SK-N-SH (cell line): ENCODE data around the gene RTN4RL2. TPM values are rescaled to one million over a fixed set of nuclear protein-coding genes. Genes with fewer than 3 reads are reported as not detected.

Source experiments
- CTCF ChIA-PET: fragments of 300-600, 350-600 bp; formaldehyde crosslinking; extraction: SDS; loops from one replicate; lab custom pipeline; 2021; lab: Yijun Ruan, JAX
- POLR2A ChIA-PET: fragments of 350-600 bp; sonication (Branson Sonifier 250); formaldehyde crosslinking; extraction: SDS; loops from one replicate; lab custom pipeline; 2020; ENCODE audit warnings: antibody characterized with exemption, inconsistent platforms; lab: Yijun Ruan, JAX
- DNase-seq: peaks from one replicate; pipeline ENCODE4 v3.0.0; 2012
- H2AFZ ChIP-seq: fragments of 200-600 bp; sonication (generic); 2 replicates; pipeline ENCODE4 v1.8.1; 2016; ENCODE audit warnings: antibody characterized with exemption, mild to moderate bottlenecking, low read depth
- H3F3A ChIP-seq: fragments of 200-600 bp; sonication (generic); replicated peaks from 2 replicates; pipeline ENCODE3; 2016; ENCODE audit warnings: antibody characterized with exemption, mild to moderate bottlenecking; ENCODE audit not compliant: insufficient read depth
- H3K27ac ChIP-seq, 2 experiments: fragments of 200-500 bp in 1 of 2; fragments of 200-600 bp in 1 of 2; sonication (Bioruptor generic) in 1 of 2; sonication (generic), shearing (Covaris generic) in 1 of 2; 2 replicates each; pipeline versions ENCODE4 v1.5.1 to v1.6.1; 2014 to 2016; ENCODE audit warnings: low read depth in 2 of 2, inconsistent platforms in 1 of 2, low read length in 1 of 2, mild to moderate bottlenecking in 1 of 2, mixed read lengths in 1 of 2
- H3K27me3 ChIP-seq: fragments of 200-600 bp; sonication (generic), shearing (Covaris generic); 2 replicates; pipeline ENCODE4 v1.6.1; 2016; ENCODE audit warnings: mixed run types; ENCODE audit not compliant: insufficient read depth
- H3K36me3 ChIP-seq, 2 experiments: fragments of 200-500 bp in 1 of 2; fragments of 200-600 bp in 1 of 2; sonication (Bioruptor generic) in 1 of 2; sonication (generic) in 1 of 2; replicated peaks in 1 of 2; 2 replicates each; pipeline versions ENCODE3 to v1.5.1; 2014 to 2016; ENCODE audit warnings: low read length in 1 of 2, mild to moderate bottlenecking in 1 of 2; ENCODE audit not compliant: insufficient read depth in 2 of 2, control insufficient read depth in 1 of 2
- H3K4me1 ChIP-seq, 2 experiments: fragments of 200-500 bp in 1 of 2; fragments of 200-600 bp in 1 of 2; sonication (Bioruptor generic) in 1 of 2; sonication (generic), shearing (Covaris generic) in 1 of 2; 2 replicates each; pipeline versions ENCODE4 v1.5.1 to v1.6.1; 2014 to 2016; ENCODE audit warnings: low read depth in 1 of 2, low read length in 1 of 2, mixed run types in 1 of 2; ENCODE audit not compliant: insufficient read depth in 2 of 2, control insufficient read depth in 1 of 2
- H3K4me2 ChIP-seq: fragments of 200-600 bp; sonication (generic), shearing (Covaris generic); 2 replicates; pipeline ENCODE4 v1.6.1; 2017; ENCODE audit warnings: mixed run types
- H3K4me3 ChIP-seq, 2 experiments: fragments of 200-500 bp in 1 of 2; fragments of 200-600 bp in 1 of 2; sonication (Bioruptor generic) in 1 of 2; sonication (generic), shearing (Covaris generic) in 1 of 2; 2 replicates each; pipeline versions ENCODE4 v1.5.1 to v1.8.1; 2014 to 2016; ENCODE audit warnings: low read depth in 2 of 2, inconsistent platforms in 1 of 2, low read length in 1 of 2, mild to moderate bottlenecking in 1 of 2, mixed read lengths in 1 of 2, moderate library complexity in 1 of 2
- H3K79me2 ChIP-seq: fragments of 200-600 bp; sonication (generic); 2 replicates; pipeline ENCODE4 v1.8.1; 2017; ENCODE audit warnings: mild to moderate bottlenecking; ENCODE audit not compliant: insufficient read depth
- H3K9ac ChIP-seq: fragments of 200-600 bp; sonication (generic); 2 replicates; pipeline ENCODE4 v1.6.1; 2017; ENCODE audit warnings: mixed run types
- H3K9me2 ChIP-seq: fragments of 200-600 bp; sonication (generic); 2 replicates; pipeline ENCODE4 v1.6.1; 2017; ENCODE audit warnings: mixed run types
- H3K9me3 ChIP-seq: fragments of 200-600 bp; sonication (generic); 2 replicates; pipeline ENCODE4 v1.6.1; 2017; ENCODE audit warnings: mixed run types, mild to moderate bottlenecking, moderate library complexity
- H4K20me1 ChIP-seq: fragments of 200-600 bp; sonication (generic); 2 replicates; pipeline ENCODE4 v1.6.1; 2017; ENCODE audit warnings: mild to moderate bottlenecking, mixed run types; ENCODE audit not compliant: insufficient read depth
- CHD2 ChIP-seq: fragments of 150-350 bp; IDR thresholded peaks from 2 replicates; pipeline ENCODE4 v1.6.1; 2018; ENCODE audit warnings: low read length; ENCODE audit not compliant: partially characterized antibody
- ELF1 ChIP-seq: IDR thresholded peaks from 2 replicates; pipeline ENCODE4 v1.4.0; 2012
- FOSL2 ChIP-seq: IDR thresholded peaks from 2 replicates; pipeline ENCODE4 v1.4.0; 2012; ENCODE audit warnings: low read depth, mild to moderate bottlenecking, moderate library complexity, borderline replicate concordance
- GATA2 ChIP-seq: sonication (generic); formaldehyde crosslinking; IDR thresholded peaks from 2 replicates; pipeline ENCODE4 v1.5.0; 2020; ENCODE audit warnings: mild to moderate bottlenecking, missing genetic modification reagents
- JUND ChIP-seq: IDR thresholded peaks from 2 replicates; pipeline ENCODE4 v1.4.0; 2012
- MAX ChIP-seq: IDR thresholded peaks from 2 replicates; pipeline ENCODE4 v1.4.0; 2012; ENCODE audit warnings: low read depth
- MEF2A ChIP-seq: IDR thresholded peaks from 2 replicates; pipeline ENCODE4 v1.4.0; 2012; ENCODE audit warnings: low read depth, borderline replicate concordance
- MXI1 ChIP-seq: IDR thresholded peaks from 2 replicates; pipeline ENCODE4 v1.6.1; 2012; ENCODE audit warnings: mild to moderate bottlenecking, low read depth, low read length, improper control_type of control experiment
- RAD21 ChIP-seq: IDR thresholded peaks from 2 replicates; pipeline ENCODE4 v1.6.1; 2012; ENCODE audit warnings: mild to moderate bottlenecking, low read length
- RFX5 ChIP-seq: IDR thresholded peaks from 2 replicates; pipeline ENCODE4 v1.6.1; 2012; ENCODE audit warnings: mild to moderate bottlenecking, improper control_type of control experiment, low read length
- SIN3A ChIP-seq: IDR thresholded peaks from 2 replicates; pipeline ENCODE4 v1.6.1; 2012; ENCODE audit warnings: low read depth, mild to moderate bottlenecking, low read length, moderate library complexity, borderline replicate concordance
- TCF12 ChIP-seq: IDR thresholded peaks from 2 replicates; pipeline ENCODE4 v1.4.0; 2012
- USF2 ChIP-seq: fragments of 150-350 bp; IDR thresholded peaks from 2 replicates; pipeline ENCODE4 v1.6.1; 2017; ENCODE audit warnings: antibody characterized with exemption, low read length, low read depth, borderline replicate concordance
- ZBTB33 ChIP-seq: IDR thresholded peaks from 2 replicates; pipeline ENCODE4 v1.4.0; 2012; ENCODE audit warnings: low read depth, borderline replicate concordance
- WGBS: methylation state at CpG from one replicate; pipeline ENCODE4 v1.1.6; 2017; ENCODE audit warnings: low lambda C conversion rate; 5-methylcytosine and 5-hydroxymethylcytosine counted together
- polyA plus RNA-seq, 3 experiments: library from polyadenylated mRNA; depleted of rRNA; stranded (reverse); fragments of >200 nt; gene quantifications; 2 replicates each; pipeline ENCODE4 v1.2.3, GENCODE V29; 2012

RTN4RL2 gene
- polyA plus RNA-seq, 1 of the 3 experiments (the other 2 are of a cell fraction) = 0.30 TPM

GRCh38 chr11:57479021-57479663 lies 18.8 kb downstream of the RTN4RL2 start:
- Histone ChIP-seq H3K4me1 (peaks cover 4 to 17% of the 10 kb centered on the region in 2 experiments; a peak in 2 of 4 replicates), H3K36me3 (no peaks in the 10 kb centered on the region), H3K9me3 (no peaks in the 10 kb centered on the region), H2AFZ (no peak overlapping the region), H3K4me2 (no peak overlapping the region), H3K27me3 (peaks cover 28% of the 10 kb centered on the region), H3K4me3 (no peak overlapping the region), H4K20me1 (no peaks in the 10 kb centered on the region), H3K27ac (no peak overlapping the region), H3F3A (no peaks in the 10 kb centered on the region), H3K9me2 (no peaks in the 10 kb centered on the region), H3K79me2 (no peaks in the 10 kb centered on the region), H3K9ac (no peak overlapping the region)
- TF ChIP-seq GATA2 (no peak), CHD2 (peak; percentile 37), MXI1 (no peak)
- WGBS = 43% methylated on average over 11 of the region's 11 CpGs
- POLR2A ChIA-PET = no interaction called here
- CTCF ChIA-PET = interaction anchor here (0.9 to 27.2 kb wide), 7 partner anchors 13 to 117 kb away, joined by 3 to 517 read pairs (median 4); partner anchors contain the start of genes RTN4RL2 and TIMM10
- peak; percentile 47 for DNase-seq

GRCh38 chr11:57479911-57480310 lies 19.6 kb downstream of the RTN4RL2 start:
- WGBS = 19% methylated on average over 4 of the region's 4 CpGs

More at GRCh38 chr11:57479911-57480310, 19.6 kb downstream of the RTN4RL2 start:
- Histone ChIP-seq H3K9me3 (no peaks in the 10 kb centered on the region), H3K27ac (no peak overlapping the region), H3K79me2 (no peaks in the 10 kb centered on the region), H3K36me3 (no peaks in the 10 kb centered on the region), H3K9ac (no peak overlapping the region), H2AFZ (no peak overlapping the region), H3K27me3 (peaks cover 28% of the 10 kb centered on the region), H3K4me3 (peak overlapping the region in 1 of 2 experiments; percentile 26; a peak in 1 of 4 replicates), H4K20me1 (no peaks in the 10 kb centered on the region), H3K4me1 (peaks cover 4 to 17% of the 10 kb centered on the region in 2 experiments; a peak in 2 of 4 replicates), H3K4me2 (no peak overlapping the region), H3F3A (no peaks in the 10 kb centered on the region), H3K9me2 (no peaks in the 10 kb centered on the region)
- TF ChIP-seq JUND = no peak
- no peak for TF ChIP-seq ELF1
- TF ChIP-seq TCF12 = no peak
- TF ChIP-seq RAD21 = no peak
- no peak for TF ChIP-seq MAX
- TF ChIP-seq FOSL2 = no peak
- no peak for TF ChIP-seq USF2
- TF ChIP-seq ZBTB33 = no peak
- TF ChIP-seq GATA2 = no peak
- no peak for TF ChIP-seq SIN3A
- TF ChIP-seq MEF2A = no peak
- TF ChIP-seq RFX5 = no peak
- CTCF ChIA-PET = interaction anchor here (0.6 to 27.2 kb wide), 13 partner anchors 9 to 164 kb away, joined by 3 to 517 read pairs (median 5); partner anchors contain the start of genes RTN4RL2 and TIMM10
- peak; percentile 46 for DNase-seq
- POLR2A ChIA-PET = no interaction called here
